ENCODE results near the gene GAST. TPM values are rescaled to one million over a fixed set of nuclear protein-coding genes. Genes with fewer than 3 reads are reported as not detected.
"Not testable (repeated sequence)": the region's sequence is repeated elsewhere in the genome, so short reads cannot be mapped to it uniquely, and the experiment has no call there.

The GAST gene
- total RNA-seq, 1 experiment from 2014 or later = 0.75 TPM

- Mint-ChIP-seq H3K9me3 (ENCODE audit: unreplicated experiment) (no peaks in the 10 kb centered on the region), H3K4me3 (ENCODE audit: unreplicated experiment) (no peak overlapping the region), H3K36me3 (ENCODE audit: insufficient read depth, unreplicated experiment) (peaks cover 36% of the 10 kb centered on the region), H3K4me1 (ENCODE audit: low read depth, unreplicated experiment) (peaks cover 10% of the 10 kb centered on the region), H3K27ac (ENCODE audit: unreplicated experiment) (no peak overlapping the region), H3K27me3 (ENCODE audit: insufficient read depth, unreplicated experiment) (no peaks in the 10 kb centered on the region)
- no TSS peak for BruUV-seq (replicated peaks)
- DNase-seq = peak in 1 of 2 experiments; percentile 46
- no peak overlapping the region for H3K4me3 ChIP-seq (ENCODE audit: low read depth, low read length)
- no peaks in the 10 kb centered on the region for H3K4me1 ChIP-seq
- intact Hi-C loops (cut with micrococcal nuclease; ENCODE audit: unreplicated experiment) = no loop called here
- no peaks in the 10 kb centered on the region for H3K27me3 ChIP-seq (replicated peaks; ENCODE audit: control insufficient read depth, insufficient read depth, low read length)
- ChIA-PET CTCF (interaction anchor here (0.6 to 1.0 kb wide), 3 partner anchors 9 to 228 kb away, joined by 3 read pairs; no protein-coding TSS in a partner anchor), POLR2A (interaction anchor here (1.1 kb wide), 1 partner anchor 8 kb away, joined by 3 read pairs; no protein-coding TSS in a partner anchor)
- TF ChIP-seq, protein P1, sequence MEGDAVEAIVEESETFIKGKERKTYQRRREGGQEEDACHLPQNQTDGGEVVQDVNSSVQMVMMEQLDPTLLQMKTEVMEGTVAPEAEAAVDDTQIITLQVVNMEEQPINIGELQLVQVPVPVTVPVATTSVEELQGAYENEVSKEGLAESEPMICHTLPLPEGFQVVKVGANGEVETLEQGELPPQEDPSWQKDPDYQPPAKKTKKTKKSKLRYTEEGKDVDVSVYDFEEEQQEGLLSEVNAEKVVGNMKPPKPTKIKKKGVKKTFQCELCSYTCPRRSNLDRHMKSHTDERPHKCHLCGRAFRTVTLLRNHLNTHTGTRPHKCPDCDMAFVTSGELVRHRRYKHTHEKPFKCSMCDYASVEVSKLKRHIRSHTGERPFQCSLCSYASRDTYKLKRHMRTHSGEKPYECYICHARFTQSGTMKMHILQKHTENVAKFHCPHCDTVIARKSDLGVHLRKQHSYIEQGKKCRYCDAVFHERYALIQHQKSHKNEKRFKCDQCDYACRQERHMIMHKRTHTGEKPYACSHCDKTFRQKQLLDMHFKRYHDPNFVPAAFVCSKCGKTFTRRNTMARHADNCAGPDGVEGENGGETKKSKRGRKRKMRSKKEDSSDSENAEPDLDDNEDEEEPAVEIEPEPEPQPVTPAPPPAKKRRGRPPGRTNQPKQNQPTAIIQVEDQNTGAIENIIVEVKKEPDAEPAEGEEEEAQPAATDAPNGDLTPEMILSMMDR (IDR thresholded peaks at IDR 0.05; ENCODE audit: insufficient read depth in 1 of 2, low read depth in 1 of 2, low read length in 1 of 2, severe bottlenecking in 1 of 2, unreplicated experiment in 1 of 2) = no peak
- no peaks in the 10 kb centered on the region for H3K9me3 ChIP-seq
- peaks cover 1% of the 10 kb centered on the region; the same call in 1 of the 2 replicates for H3K36me3 ChIP-seq (ENCODE audit: control insufficient read depth, insufficient read depth, low read length)
These were observed 14.8 kb upstream of the GAST start for GRCh38 chr17:41697122-41697962.

DNA sequence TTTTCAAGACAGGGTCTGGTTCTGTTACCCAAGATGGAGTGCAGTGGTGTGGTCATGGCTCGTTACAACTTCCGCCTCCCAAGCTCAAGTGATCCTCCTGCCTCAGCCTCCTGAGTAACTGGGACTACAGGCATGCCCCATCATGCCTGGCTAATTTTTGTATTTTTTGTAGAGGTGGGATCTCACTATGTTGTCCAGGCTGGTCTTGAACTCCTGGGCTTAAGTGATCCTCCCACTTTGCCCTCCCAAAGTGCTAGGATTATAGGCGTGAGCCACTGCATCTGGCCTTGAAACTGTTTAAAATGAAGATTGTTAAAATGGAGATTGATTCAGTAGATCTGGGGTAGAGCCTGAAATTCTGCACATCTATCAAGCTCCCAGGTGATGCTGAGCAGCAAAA is 11.3 kb upstream of the GAST start:
- POLR2A ChIA-PET; intact Hi-C loops (cut with micrococcal nuclease; ENCODE audit: unreplicated experiment); H3K27me3 ChIP-seq (replicated peaks; ENCODE audit: control insufficient read depth, insufficient read depth, low read length); H3K27me3 Mint-ChIP-seq (ENCODE audit: insufficient read depth, unreplicated experiment); CTCF ChIA-PET; DNase-seq; H3K9me3 Mint-ChIP-seq (ENCODE audit: unreplicated experiment); H3K4me3 Mint-ChIP-seq (ENCODE audit: unreplicated experiment); BruUV-seq (replicated peaks); H3K36me3 ChIP-seq (ENCODE audit: control insufficient read depth, insufficient read depth, low read length); H3K36me3 Mint-ChIP-seq (ENCODE audit: insufficient read depth, unreplicated experiment); H3K9me3 ChIP-seq; H3K4me3 ChIP-seq (ENCODE audit: low read depth, low read length); H3K4me1 ChIP-seq; H3K27ac Mint-ChIP-seq (ENCODE audit: unreplicated experiment): not testable (repeated sequence)
- peaks cover 11% of the 10 kb centered on the region for H3K4me1 Mint-ChIP-seq (ENCODE audit: low read depth, unreplicated experiment)

- ChIA-PET POLR2A (interaction anchor here (0.7 kb wide), 1 partner anchor 291 kb away, joined by 6 read pairs; no protein-coding TSS in a partner anchor), CTCF (no interaction called here)
- Histone ChIP-seq H3K27me3 (replicated peaks; ENCODE audit: control insufficient read depth, insufficient read depth, low read length) (no peaks in the 10 kb centered on the region), H3K4me1 (no peaks in the 10 kb centered on the region), H3K4me3 (ENCODE audit: low read depth, low read length) (no peak overlapping the region), H3K36me3 (ENCODE audit: control insufficient read depth, insufficient read depth, low read length) (no peaks in the 10 kb centered on the region), H3K9me3 (no peaks in the 10 kb centered on the region)
- no TSS peak for BruUV-seq (replicated peaks)
- TF ChIP-seq, protein P1 (IDR thresholded peaks at IDR 0.05; ENCODE audit: insufficient read depth in 1 of 2, low read depth in 1 of 2, low read length in 1 of 2, severe bottlenecking in 1 of 2, unreplicated experiment in 1 of 2) = no peak
- Mint-ChIP-seq H3K27me3 (ENCODE audit: insufficient read depth, unreplicated experiment) (no peaks in the 10 kb centered on the region), H3K4me1 (ENCODE audit: low read depth, unreplicated experiment) (peaks cover 7% of the 10 kb centered on the region), H3K9me3 (ENCODE audit: unreplicated experiment) (no peaks in the 10 kb centered on the region), H3K4me3 (ENCODE audit: unreplicated experiment) (no peak overlapping the region), H3K27ac (ENCODE audit: unreplicated experiment) (no peak overlapping the region), H3K36me3 (ENCODE audit: insufficient read depth, unreplicated experiment) (no peaks in the 10 kb centered on the region)
- intact Hi-C loops (cut with micrococcal nuclease; ENCODE audit: unreplicated experiment) = no loop called here
- DNase-seq = no peak
These were observed 9.4 kb upstream of the GAST start for GRCh38 chr17:41702712-41703111.

All from Caco-2 (cell line).